MM.1S (cell line): ENCODE data around the gene MDH1B.

Experiments used
- CTCF ChIP-seq: fragments of 300-600 bp; sonication (generic); IDR thresholded peaks from 2 replicates; pipeline ENCODE4 v1.5.1; 2016; ENCODE audit warnings: antibody characterized with exemption, low read length, mixed read lengths
- EZH2phosphoT487 ChIP-seq: fragments of 300-600 bp; sonication (generic); IDR thresholded peaks from 2 replicates; pipeline ENCODE4 v1.6.1; 2018; ENCODE audit warnings: antibody characterized with exemption, low read length

- TF ChIP-seq CTCF (no peak), EZH2phosphoT487 (no peak)
These were observed 24.3 kb downstream of the MDH1B start for GRCh38 chr2:206740800-206741199.
